Raji (cell line): ENCODE results near the gene PHPT1.

Source experiments
- POLR2A ChIP-seq: IDR thresholded peaks from 2 replicates; pipeline ENCODE4 v1.6.1; 2011; ENCODE audit warnings: low read depth, low read length, control low read depth; ENCODE audit not compliant: insufficient read depth

The PHPT1 gene

DNA sequence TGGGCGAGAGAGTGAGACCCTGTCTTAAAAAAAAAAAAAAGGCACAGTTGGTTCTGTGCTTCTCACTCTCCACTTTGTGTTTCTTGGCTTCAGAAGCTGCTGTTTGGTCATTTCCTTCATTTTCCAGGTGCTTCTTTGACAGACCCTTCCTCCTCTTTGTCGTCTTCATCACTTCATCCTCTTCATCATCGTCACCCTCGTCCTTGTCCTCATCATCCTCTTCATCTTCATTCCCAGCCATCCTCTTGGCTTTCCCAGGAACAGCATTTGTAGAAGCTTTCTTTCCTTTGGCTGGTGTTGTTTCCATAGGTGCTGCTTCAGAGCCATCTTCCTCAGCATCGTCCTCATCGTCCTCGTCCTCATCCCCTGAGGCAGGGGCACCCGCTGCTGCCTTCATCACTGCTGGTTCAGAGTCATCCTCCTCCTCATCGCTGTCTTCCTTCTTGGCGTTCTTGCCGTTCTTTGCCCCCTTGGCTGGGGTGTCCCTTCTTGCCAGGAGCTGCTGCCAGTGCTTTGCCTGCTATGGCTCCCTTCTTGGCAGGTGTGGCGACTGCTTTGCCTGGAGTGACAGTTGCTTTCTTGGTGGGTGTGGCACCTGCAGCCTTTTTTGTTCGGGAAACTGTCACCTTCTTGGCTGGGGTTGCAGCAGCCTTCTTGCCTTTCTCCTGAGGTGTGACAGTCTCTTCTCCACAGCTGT, 34.3 kb upstream of the PHPT1 start:
- no peak for TF ChIP-seq POLR2A

DNA sequence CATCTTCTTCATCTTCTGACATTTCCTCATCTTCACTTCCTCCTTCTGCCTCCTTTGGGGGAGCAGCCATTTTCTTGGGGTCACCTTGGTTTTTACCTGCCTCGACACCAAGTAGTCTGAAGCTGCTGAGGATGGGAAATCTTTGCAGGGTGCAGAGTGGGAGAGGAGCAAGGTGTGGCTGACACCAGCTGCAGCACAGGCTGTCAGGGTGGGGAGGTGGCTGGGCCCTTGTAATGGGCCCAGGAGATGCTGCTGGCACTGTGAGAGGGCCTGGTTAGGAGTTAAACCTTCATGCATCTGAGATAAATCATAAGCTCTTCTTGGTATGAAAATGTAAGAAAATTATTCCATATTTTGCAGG, 33.8 kb upstream of the PHPT1 start:
- no peak for TF ChIP-seq POLR2A

DNA sequence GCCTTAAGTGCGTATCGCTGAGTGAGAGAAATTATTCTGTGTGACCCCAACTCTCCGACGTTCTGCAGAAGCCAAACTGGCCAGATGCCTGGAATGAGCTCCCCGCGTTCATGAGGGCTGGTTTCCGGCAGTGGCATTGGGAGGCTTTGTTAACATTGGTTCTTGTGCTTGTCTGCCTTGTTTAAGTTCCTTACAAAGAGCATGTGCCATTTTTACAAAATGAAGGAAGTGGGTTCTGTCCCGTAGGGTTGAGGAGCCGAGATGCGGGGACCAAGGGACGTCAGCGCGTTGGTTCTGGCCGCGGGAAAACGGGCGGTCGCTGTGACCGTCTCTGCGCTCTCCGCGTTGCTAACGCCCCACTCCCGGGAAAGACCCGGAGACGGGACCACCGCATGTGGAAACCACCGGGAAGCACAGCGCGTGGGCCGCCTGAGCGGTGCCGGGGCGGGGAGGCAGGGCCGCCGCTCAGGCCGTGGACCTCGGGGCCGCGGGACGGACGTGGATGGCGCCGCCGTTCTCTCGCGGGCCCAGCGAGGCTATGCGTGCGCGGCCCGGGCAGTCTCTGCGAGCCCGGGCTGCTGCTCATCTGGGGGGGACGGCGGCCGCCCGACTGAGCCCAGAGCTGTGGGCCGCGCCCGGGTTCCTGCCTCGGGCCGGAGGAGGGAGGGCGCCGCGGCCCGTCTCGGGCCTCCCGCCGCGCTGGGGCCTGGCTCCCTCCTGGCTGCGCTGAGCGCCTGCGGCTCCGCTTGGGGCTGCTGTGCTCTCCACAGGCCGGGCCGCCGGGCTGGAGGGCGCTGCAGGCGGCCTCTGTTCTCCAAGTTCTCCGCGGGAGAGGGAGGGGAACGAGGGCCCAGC, 28.0 kb upstream of the PHPT1 start:
- TF ChIP-seq POLR2A: no peak

DNA sequence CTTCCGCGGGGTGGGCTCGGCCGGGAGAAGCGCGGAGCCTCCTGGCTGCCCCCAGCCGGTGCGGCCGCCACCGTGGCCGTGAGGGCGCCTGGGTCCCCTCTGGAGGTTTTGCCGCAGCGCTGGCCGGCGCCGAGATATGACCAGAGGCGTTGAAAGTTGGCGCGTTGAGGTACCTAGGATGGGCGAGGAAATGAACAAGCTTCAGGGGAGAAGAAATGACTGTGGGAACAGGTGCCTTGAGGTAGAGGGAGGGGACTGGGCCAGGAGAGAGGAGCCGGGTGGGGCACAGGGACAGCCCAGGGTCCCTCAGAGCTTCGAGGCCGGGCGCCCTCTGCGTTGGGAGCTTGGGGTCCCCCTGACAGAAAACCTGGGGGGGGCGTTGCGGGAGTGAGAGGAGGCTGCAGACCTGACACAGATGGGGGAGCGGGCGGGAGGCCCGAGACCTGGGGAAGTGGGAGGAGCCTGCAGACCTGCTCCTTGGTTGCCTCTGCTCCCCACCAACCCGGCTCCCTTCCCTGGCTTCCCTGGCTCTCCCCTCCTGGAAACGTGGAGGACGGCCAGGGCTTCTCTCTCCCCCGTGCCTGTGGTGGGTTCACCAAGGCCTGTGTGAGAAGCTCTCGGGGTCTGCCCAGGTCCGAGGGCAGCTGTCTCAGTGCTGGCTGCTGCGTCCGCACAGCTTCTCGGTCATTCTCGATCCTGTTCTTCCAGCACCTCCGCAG, 27.2 kb upstream of the PHPT1 start:
- no peak for TF ChIP-seq POLR2A

DNA sequence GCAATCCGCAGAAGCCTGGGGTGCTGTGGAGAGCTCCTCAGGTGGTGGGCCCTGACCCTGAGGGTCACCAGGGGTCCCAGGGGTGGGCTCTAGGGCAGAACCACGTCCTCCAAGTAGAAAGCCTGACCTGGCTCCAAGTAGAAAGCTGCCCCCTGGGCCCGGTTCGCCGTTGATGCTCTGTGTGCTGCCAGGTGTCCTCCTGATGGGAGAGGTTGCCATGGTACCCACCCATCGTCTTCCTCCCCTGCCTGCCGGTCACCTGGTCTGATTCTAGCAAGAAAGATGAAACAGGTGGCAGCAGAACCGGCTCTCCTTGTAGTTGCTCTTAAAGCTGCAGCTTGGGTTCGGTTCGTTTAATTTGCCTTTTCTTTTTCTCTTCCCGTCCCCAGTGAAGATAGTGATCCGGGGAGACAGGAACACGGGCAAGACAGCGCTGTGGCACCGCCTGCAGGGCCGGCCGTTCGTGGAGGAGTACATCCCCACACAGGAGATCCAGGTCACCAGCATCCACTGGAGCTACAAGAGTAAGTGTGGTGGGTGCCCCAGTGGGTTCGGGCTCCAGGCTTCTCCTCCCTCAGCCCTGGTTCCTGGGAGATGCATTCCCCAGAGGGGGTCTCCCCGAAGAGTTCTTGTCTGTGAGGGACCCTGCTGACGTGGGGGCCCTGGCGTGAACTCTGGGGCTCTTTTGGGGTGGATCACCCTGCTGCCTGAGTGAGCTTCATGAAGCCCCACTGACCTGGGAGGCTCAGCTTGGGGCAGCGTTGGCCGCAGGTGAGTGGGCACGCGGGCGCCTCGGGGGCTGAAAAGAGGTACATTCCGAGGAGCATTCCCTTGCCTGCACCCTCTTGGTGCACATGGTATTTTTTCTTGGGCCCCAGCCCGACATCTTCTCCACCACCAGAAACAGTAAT, 25.8 kb upstream of the PHPT1 start:
- no peak for TF ChIP-seq POLR2A

DNA sequence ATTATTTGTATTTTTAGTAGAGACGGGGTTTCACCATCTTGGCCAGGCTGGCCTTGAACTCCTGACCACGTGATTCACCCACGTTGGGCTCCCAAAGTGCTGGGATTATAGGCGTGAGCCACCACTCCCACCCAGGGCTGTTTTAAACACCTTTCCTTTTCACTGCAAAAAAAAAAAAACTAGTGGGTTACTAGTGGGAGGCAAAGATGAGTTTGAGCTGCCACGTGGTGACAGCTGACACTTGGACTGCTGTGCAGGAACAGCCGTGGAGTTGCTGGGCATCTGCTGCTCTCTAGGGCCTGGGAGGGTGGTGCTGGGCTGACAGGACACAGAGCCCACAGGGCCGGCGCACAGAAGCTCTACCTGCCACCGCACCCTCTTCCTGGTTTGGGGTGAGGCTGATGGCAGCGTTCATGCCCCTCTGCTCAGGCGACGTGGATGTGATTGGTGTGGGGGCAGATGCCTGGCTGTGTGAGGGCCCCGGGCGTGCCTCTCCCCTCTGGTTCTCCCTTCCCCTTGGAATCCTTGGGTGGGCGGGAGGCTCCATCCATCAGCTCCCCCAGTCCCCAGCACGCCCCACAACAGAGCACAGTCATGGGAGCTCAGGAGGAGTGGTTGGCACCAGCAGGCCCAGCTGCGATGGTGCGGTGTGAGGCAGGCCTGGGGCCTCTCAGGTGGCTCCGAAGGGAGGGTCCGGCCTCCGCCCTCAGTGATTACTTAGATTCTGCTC, 24.5 kb upstream of the PHPT1 start:
- no peak for TF ChIP-seq POLR2A

DNA sequence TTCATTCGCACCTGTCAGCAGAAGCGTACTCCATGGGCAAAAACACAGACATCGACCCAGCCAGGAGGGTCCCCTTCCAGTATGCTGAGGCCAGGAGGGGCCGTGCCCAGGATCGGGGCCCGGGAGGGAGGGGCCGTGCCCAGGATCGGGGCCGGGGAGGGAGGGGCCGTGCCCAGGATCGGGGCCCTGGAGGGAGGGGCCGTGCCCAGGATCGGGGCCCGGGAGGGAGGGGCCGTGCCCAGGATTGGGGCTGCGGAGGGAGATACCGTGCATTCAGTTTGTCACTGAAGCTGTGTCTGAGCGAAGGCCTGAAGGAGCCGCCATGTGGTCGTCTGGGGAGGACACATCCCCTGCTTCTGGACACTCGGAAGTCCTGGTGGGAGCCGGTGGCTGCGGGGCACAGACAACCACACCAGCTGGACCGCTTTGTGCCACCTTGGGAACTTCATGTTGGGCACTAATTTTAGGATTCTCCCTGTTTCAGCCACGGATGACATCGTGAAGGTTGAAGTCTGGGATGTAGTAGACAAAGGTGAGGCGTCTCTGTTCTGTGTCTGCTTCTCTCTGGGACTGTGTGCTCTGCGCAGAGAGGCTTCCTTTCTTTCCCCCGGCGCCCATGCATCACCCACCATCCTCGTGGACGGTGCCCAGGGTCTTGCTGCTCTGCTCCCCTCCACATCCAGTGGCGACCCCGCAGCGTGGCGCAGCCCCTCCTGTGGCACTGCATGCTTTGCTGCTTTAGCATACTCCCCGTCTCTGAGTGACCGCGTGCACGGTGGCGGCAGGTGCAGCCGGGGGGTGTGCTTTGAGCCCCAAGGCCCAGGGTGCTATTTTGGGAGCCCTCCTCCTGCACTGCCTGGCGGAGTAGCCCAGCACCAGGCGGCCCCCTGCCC, 23.7 kb upstream of the PHPT1 start:
- TF ChIP-seq POLR2A: no peak

DNA sequence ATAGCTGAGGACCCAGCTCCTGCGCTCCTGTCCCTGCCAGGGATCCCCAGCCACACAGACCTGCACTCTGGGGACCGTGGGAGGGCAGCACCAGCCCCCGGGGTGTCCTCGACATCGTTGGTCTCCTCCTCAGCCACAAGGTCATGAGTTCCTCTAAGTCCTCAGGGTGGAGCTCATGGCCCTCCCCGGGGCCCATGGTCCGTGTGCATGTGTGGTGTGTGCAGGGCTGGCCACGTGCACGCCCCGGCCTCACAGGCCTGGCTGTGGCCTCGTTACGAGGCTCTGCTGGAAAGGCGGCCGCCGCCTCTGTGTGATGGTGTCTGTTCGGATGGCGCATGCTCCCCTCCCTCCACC, 23.0 kb upstream of the PHPT1 start:
- TF ChIP-seq POLR2A: no peak

DNA sequence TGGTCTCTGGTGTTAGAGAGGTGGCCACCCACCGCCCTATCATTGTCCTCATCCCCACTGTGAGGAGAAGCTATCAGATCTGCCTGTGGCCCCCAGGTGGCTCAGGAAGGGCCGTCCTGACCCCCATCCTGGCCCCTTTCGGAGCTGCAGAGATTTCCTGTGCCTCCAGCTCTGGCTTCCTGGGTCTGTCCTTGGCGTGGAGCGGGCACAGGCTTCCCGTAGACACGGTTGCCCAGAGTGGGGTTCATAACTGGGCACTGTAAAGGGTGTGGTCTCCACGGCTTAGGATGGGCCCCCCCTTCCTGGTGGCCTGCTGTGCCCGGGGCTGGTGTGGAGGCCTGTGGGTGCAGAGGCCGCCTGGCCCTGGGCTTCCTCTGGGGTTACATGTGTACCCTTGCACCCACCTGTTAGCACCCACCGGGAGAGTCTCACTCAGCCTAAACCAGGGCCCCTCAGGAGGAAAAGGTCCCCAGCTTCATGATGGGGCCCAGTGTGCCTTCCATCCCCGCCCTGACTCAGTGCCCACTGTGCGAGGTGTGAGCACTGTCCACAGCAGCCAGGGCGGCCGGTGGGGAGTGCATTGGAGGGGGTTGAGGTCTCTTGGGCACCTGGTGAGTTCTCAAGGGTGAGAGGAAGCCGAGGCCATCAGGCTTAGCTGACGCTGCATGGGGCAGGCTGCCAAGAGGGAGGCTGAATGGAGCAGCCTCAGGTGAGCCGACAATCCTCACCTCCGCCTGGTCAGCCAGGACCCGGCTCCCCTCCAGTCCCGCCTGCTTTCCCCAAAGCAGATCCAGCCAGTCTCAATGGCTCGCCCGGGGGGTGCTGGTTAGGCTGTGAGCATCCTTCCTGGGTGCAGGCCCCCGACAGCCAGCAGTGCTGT, 22.3 kb upstream of the PHPT1 start:
- TF ChIP-seq POLR2A: no peak

DNA sequence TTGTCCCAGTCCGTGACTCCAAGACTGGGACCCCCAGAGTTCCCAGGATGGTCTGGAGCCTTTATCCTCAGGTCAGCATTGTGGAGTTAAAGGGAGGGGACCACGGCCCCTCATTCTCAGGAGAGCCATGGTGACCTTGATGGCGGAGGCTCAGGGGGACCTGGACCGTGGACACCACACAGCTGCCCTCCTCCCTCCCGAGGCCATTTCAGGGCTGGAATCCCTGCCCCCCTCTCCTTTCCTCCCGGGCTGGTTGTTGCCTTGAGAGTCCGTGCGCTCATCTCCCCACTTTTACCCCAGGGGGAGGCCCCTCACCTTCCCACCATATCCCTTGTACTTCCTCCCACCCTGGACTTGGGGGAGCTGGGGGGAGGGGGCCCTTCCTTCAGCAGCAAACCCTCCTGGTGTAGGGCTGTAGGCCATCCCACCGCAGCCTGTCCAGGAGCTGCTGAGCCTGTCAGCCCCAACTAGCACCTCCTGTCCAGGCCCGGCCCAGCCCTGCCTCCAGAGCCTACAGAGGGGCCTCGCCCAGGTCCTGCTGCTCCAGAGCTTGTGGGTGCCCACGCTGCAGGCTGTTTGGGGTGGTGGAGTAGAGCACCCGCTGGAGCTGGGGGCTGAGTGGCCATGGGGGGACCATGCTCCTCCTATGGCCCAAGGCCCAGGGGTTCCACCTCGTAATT, 21.3 kb upstream of the PHPT1 start:
- no peak for TF ChIP-seq POLR2A

DNA sequence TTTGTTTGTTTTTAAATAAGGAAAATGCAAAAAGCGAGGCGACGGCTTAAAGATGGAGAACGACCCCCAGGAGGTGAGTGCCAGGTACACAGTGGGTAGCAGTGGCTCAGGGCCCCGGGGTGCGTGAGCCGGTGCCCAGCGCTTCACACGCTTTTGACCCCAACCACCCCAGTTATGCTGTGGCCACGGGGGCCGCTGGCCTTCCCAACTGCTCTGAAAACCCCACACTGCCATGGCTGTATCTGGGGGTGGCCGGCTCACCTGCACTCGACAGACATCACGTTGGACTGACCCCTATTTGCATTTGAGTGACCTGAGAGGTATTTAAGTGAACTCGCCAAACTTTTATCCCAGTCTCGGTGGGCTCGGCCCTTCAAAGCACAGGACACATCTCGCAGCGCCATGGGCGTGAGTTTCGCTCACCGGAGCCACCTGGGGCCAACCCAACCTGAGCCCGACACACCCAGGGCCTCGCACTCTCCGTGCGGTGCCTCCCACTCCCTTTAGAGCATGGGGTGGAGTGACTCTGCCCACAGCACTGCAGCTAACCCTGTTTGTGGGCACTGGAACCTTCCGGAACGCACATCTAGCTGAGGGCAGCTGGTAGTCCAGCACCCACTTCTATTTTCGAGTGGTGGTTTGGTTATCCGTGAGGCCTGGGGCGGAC, 20.6 kb upstream of the PHPT1 start:
- no peak for TF ChIP-seq POLR2A
